K562 (cell line): ENCODE measurements around the gene PPP3R2. TPM values are rescaled to one million over a fixed set of nuclear protein-coding genes. Genes with fewer than 3 reads are reported as not detected.

ENCODE experiments used
- ATAC-seq: fragments of 200-7000 bp; cut with Tn5 transposase; 3 replicates; pipeline ENCODE4 v1.9.1; 2020; ENCODE audit warnings: moderate library complexity
- BruUV-seq: library from RNA; stranded (reverse); fragments of 400-500 nt; replicated peaks from 2 replicates; lab custom pipeline; 2021; lab: Mats Ljungman, UMichigan
- CTCF ChIA-PET: fragments of 300-600 bp; formaldehyde crosslinking; extraction: SDS; loops from one replicate; lab custom pipeline; 2021; ENCODE audit warnings: low intra/inter-chr PET ratio; lab: Yijun Ruan, JAX
- POLR2A ChIA-PET: fragments of 300-600, 350-650 bp; sonication (Branson Sonifier 250); formaldehyde crosslinking; extraction: SDS; loops from one replicate; lab custom pipeline; 2021; ENCODE audit warnings: antibody characterized with exemption, inconsistent platforms; lab: Yijun Ruan, JAX
- DNase-seq, 4 experiments: peaks; one replicate each; pipeline versions ENCODE4 v3.0.0 to v3.0.0-alpha.2; 2011 to 2018; ENCODE audit warnings: low spot score in 3 of 4, mixed read lengths in 3 of 4; ENCODE audit errors: extremely low read depth in 1 of 4
- FAIRE-seq: peaks from 2 replicates; lab custom pipeline; 2011; peaks lifted over from hg19 to GRCh38; lab: Jason Lieb, UNC
- H2AFZ ChIP-seq: 2 replicates; pipeline ENCODE4 v1.6.0; 2011; ENCODE audit warnings: low read depth, low read length, control low read depth, inconsistent platforms
- H3K27ac ChIP-seq: fragments of 200-600 bp; 3 replicates; pipeline ENCODE4 v1.8.0; 2011; ENCODE audit warnings: low read depth, mild to moderate bottlenecking, control low read depth, inconsistent platforms, low read length, moderate library complexity, mixed read lengths; ENCODE audit errors: extremely low read depth
- H3K27me3 ChIP-seq, 2 experiments: fragments of 300-600 bp in 1 of 2; 2 replicates in 1 of 2; 3 replicates in 1 of 2; pipeline versions ENCODE4 v1.6.0 to v1.8.0; 2011; ENCODE audit warnings: inconsistent platforms in 2 of 2, low read length in 2 of 2, mild to moderate bottlenecking in 1 of 2, mixed read lengths in 1 of 2, moderate library complexity in 1 of 2; ENCODE audit not compliant: control insufficient read depth in 2 of 2, insufficient read depth in 2 of 2
- H3K36me3 ChIP-seq: fragments of 300-600 bp; 3 replicates; pipeline ENCODE4 v1.8.0; 2011; ENCODE audit warnings: mild to moderate bottlenecking, low read length, inconsistent platforms; ENCODE audit not compliant: control insufficient read depth, insufficient read depth
- H3K4me1 ChIP-seq, 2 experiments: fragments of 200-600 bp in 1 of 2; replicated peaks in 1 of 2; 2 replicates in 1 of 2; 3 replicates in 1 of 2; pipeline versions ENCODE4 v1.5.1 to v1.8.0; 2011; ENCODE audit warnings: inconsistent platforms in 2 of 2, low read length in 2 of 2, mild to moderate bottlenecking in 1 of 2, mixed read lengths in 1 of 2, moderate library complexity in 1 of 2; ENCODE audit not compliant: control insufficient read depth in 2 of 2, insufficient read depth in 2 of 2
- H3K4me2 ChIP-seq: 2 replicates; pipeline ENCODE4 v1.6.1; 2011; ENCODE audit warnings: low read length, control low read depth, inconsistent platforms, mixed read lengths; ENCODE audit not compliant: insufficient read depth
- H3K4me3 ChIP-seq: fragments of 200-600 bp; sonication (generic), shearing (Covaris generic); 2 replicates; pipeline ENCODE4 v1.5.1; 2016; ENCODE audit warnings: control low read depth, inconsistent platforms
- H3K79me2 ChIP-seq: fragments of 200-600 bp; 3 replicates; pipeline ENCODE4 v1.8.0; 2011; ENCODE audit warnings: low read length, inconsistent platforms; ENCODE audit not compliant: control insufficient read depth, insufficient read depth
- H3K9ac ChIP-seq, 2 experiments: 2 replicates each; pipeline versions ENCODE4 v1.6.0 to v1.6.1; 2011; ENCODE audit warnings: low read depth in 2 of 2, low read length in 2 of 2, control low read depth in 1 of 2, inconsistent platforms in 1 of 2, mild to moderate bottlenecking in 1 of 2, mixed read lengths in 1 of 2; ENCODE audit not compliant: insufficient read depth in 1 of 2
- H3K9me1 ChIP-seq: one replicate; pipeline ENCODE4 v1.6.0; 2011; ENCODE audit warnings: inconsistent platforms, mild to moderate bottlenecking, low read length, moderate library complexity; ENCODE audit not compliant: control insufficient read depth, insufficient read depth
- H3K9me3 ChIP-seq: replicated peaks from 2 replicates; pipeline ENCODE4 v1.5.1; 2011; ENCODE audit warnings: low read depth, low read length, inconsistent platforms; ENCODE audit not compliant: control insufficient read depth, insufficient read depth
- H4K20me1 ChIP-seq: replicated peaks from 2 replicates; pipeline ENCODE4 v1.6.1; 2011; ENCODE audit warnings: low read length, inconsistent platforms, mixed read lengths; ENCODE audit not compliant: control insufficient read depth, insufficient read depth
- ATF3 ChIP-seq, 2 experiments: fragments of 450-650 bp in 1 of 2; sonication (generic) in 1 of 2; formaldehyde crosslinking in 1 of 2; IDR thresholded peaks in 1 of 2; conservative IDR thresholded peaks in 1 of 2; 2 replicates each; pipeline versions ENCODE4 v1.6.1 to v1.8.1; 2016 to 2023; ENCODE audit warnings: mild to moderate bottlenecking in 2 of 2, moderate library complexity in 2 of 2, inconsistent platforms in 1 of 2, missing genetic modification reagents in 1 of 2
- ATF7 ChIP-seq: fragments of 450-650 bp; IDR thresholded peaks from 2 replicates; pipeline ENCODE4 v1.7.1; 2014; ENCODE audit warnings: mild to moderate bottlenecking, moderate library complexity
- CEBPG ChIP-seq, 3 experiments: fragments of 200-800 bp in 1 of 3; sonication (Bioruptor generic) in 1 of 3; sonication (generic) in 1 of 3; formaldehyde crosslinking in 1 of 3; IDR thresholded peaks in 2 of 3; conservative IDR thresholded peaks in 1 of 3; 2 replicates each; pipeline versions ENCODE4 v1.6.1 to v1.8.0; 2016 to 2022; ENCODE audit warnings: missing compliant biosample characterization in 2 of 3, missing genetic modification characterization in 2 of 3, mild to moderate bottlenecking in 1 of 3, missing genetic modification reagents in 1 of 3
- EGR1 ChIP-seq: fragments of 450-650 bp; conservative IDR thresholded peaks from 2 replicates; pipeline ENCODE4 v1.6.1; 2017; ENCODE audit warnings: mild to moderate bottlenecking
- MIER1 ChIP-seq: fragments of 450-650 bp; IDR thresholded peaks from 2 replicates; pipeline ENCODE4 v1.6.1; 2016; ENCODE audit warnings: antibody characterized with exemption, mild to moderate bottlenecking, low read depth
- RB1 ChIP-seq: fragments of 450-650 bp; IDR thresholded peaks from 2 replicates; pipeline ENCODE4 v1.6.1; 2017; ENCODE audit warnings: low read depth, mild to moderate bottlenecking
- REST ChIP-seq, 2 experiments: fragments of 450-650 bp; formaldehyde crosslinking in 1 of 2; IDR thresholded peaks; 2 replicates each; pipeline versions ENCODE4 v1.4.0 to v1.6.1; 2014 to 2020; ENCODE audit warnings: mild to moderate bottlenecking in 2 of 2, borderline replicate concordance in 1 of 2, low read depth in 1 of 2
- RNF2 ChIP-seq: sonication (generic); IDR thresholded peaks from 2 replicates; pipeline ENCODE4 v1.6.1; 2016
- TRIM24 ChIP-seq, 2 experiments: fragments of 450-650 bp; IDR thresholded peaks; 2 replicates each; pipeline ENCODE4 v1.6.1; 2016
- ZBTB7A ChIP-seq: IDR thresholded peaks from 2 replicates; pipeline ENCODE4 v1.6.1; 2011; ENCODE audit warnings: low read depth, mild to moderate bottlenecking, low read length, moderate library complexity, borderline replicate concordance; ENCODE audit not compliant: control insufficient read depth
- ZNF197 ChIP-seq: fragments of 200-800 bp; sonication (Bioruptor generic); IDR thresholded peaks from 2 replicates; pipeline ENCODE4 v1.6.1; 2016; ENCODE audit warnings: low read depth, missing genetic modification characterization, missing compliant biosample characterization
- ZNF41 ChIP-seq: fragments of 250-450 bp; sonication (Bioruptor Pico); conservative IDR thresholded peaks from 2 replicates; pipeline ENCODE4 v1.4.0; 2020; ENCODE audit warnings: mild to moderate bottlenecking
- ZNF766 ChIP-seq: fragments of 200-800 bp; sonication (Bioruptor generic); conservative IDR thresholded peaks from 2 replicates; pipeline ENCODE4 v1.6.1; 2016; ENCODE audit warnings: missing genetic modification characterization, missing compliant biosample characterization
- WGBS: fragments of 100-300 bp; shearing (Covaris generic); methylation state at CpG from one replicate; pipeline ENCODE4 v1.1.6; 2016; ENCODE audit warnings: low coverage, mixed read lengths; ENCODE audit not compliant: insufficient coverage; ENCODE audit errors: missing lambda C conversion rate; 5-methylcytosine and 5-hydroxymethylcytosine counted together
- in situ Hi-C: fragments of 300-500 bp; cut with MboI; formaldehyde crosslinking; loops from 4 replicates; pipeline ENCODE4 v1.15.0; 2018; ENCODE audit warnings: inconsistent platforms, mixed read lengths
- intact Hi-C: fragments of 100-400 bp; cut with micrococcal nuclease; formaldehyde crosslinking; loops from 2 replicates; pipeline ENCODE4 v1.14.2; 2022
- polyA plus RNA-seq, 8 experiments: library from polyadenylated mRNA; depleted of rRNA in 4 of 8; stranded (reverse) in 5 of 8; unstranded in 3 of 8; fragments of >200 nt; fragmentation: Nextera tagmentation in 2 of 8; fragmentation: Illumina TruSeq in 1 of 8; extraction: Ambion mirVana in 2 of 8; extraction: Trizol in 1 of 8; gene quantifications; 2 replicates each; pipeline versions ENCODE4 v1.2.1 to v1.2.3, GENCODE V29; 2011 to 2014; ENCODE audit warnings: inconsistent platforms in 1 of 8, missing spikeins in 1 of 8
- total RNA-seq, 7 experiments: library from RNA; depleted of rRNA in 6 of 7; stranded (reverse); fragments of >200 nt in 6 of 7; fragmentation: Illumina TruSeq in 2 of 7; extraction: Trizol in 2 of 7; gene quantifications; 2 replicates each; pipeline versions ENCODE4 v1.2.1 to v1.2.3, GENCODE V29; 2011 to 2021; ENCODE audit warnings: low replicate concordance in 1 of 7

PPP3R2 gene
- total and polyA plus RNA-seq, 9 of the 15 experiments (the other 6 are each of a cell fraction or from before 2014, with no cell fraction given), result not detected

DNA sequence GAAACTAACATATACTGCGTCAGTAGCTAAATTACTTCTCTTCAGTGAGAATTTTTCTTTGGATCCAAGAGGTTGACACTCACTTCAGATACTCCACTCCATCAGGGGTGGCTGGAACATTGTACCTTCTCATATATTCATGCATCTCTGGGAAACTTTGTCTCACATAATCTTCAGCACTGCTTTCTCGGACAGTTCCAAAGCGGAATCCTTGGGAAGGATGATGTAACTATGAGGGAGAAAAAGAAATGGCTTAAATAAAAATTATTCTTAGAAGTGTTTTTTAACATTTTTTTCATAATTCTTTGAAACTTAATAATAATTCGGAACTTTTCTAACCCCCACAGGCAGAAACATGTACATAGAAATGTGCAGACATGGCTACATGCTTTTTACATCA lies 33.4 kb upstream of the PPP3R2 start:
- H3K9ac ChIP-seq, result no peak overlapping the region
- H3K36me3 ChIP-seq, result no peaks in the 10 kb centered on the region
- intact Hi-C loops, result no loop called here
- no peaks in the 10 kb centered on the region for H3K79me2 ChIP-seq
- H3K4me1 ChIP-seq, result no peaks in the 10 kb centered on the region
- H3K9me3 ChIP-seq, result no peaks in the 10 kb centered on the region
- H3K27me3 ChIP-seq, result no peaks in the 10 kb centered on the region
- no peak overlapping the region for H2AFZ ChIP-seq
- no peak overlapping the region for H3K4me3 ChIP-seq
- 2% methylated on average over 4 of the region's 4 CpGs for WGBS
- in situ Hi-C loops, result no loop called here
- H3K27ac ChIP-seq, result no peak overlapping the region
- FAIRE-seq, result no peak
- no peaks in the 10 kb centered on the region for H3K9me1 ChIP-seq
- H3K4me2 ChIP-seq, result no peak overlapping the region
- no peak for ATAC-seq
- ChIA-PET CTCF (no interaction called here), POLR2A (no interaction called here)
- no peak for DNase-seq
- H4K20me1 ChIP-seq, result no peaks in the 10 kb centered on the region
- BruUV-seq, result no TSS peak
- TF ChIP-seq ZNF766 (CRISPR knock-in tag) (peak; percentile 62; the same call in 1 of the 2 replicates), ZBTB7A (no peak), ATF7 (peak; percentile 21; the same call in 1 of the 2 replicates), CEBPG (CRISPR knock-in tag; IDR thresholded peaks at IDR 0.05) (peak; percentile 46; the same call in 1 of the 2 replicates), CEBPG (tag; conservative IDR thresholded peaks at IDR 0.05 in 1 of 2, IDR thresholded peaks at IDR 0.05 in 1 of 2) (peak in 1 of 2 experiments; percentile 62; a peak in 2 of 4 replicates), MIER1 (peak; percentile 74; the same call in 1 of the 2 replicates), ZNF41 (CRISPR knock-in tag) (no peak), REST (IDR thresholded peaks at IDR 0.05; ENCODE audit: borderline replicate concordance) (peak; percentile 97), REST (CRISPR knock-in tag; IDR thresholded peaks at IDR 0.05; ENCODE audit: low read depth) (peak; percentile 89), TRIM24 (IDR thresholded peaks at IDR 0.05) (peak; percentile 52 to 59; a peak in 2 of 4 replicates), ZNF197 (CRISPR knock-in tag) (peak; percentile 78; the same call in 1 of the 2 replicates), RB1 (no peak), RNF2 (no peak), EGR1 (no peak), ATF3 (IDR thresholded peaks at IDR 0.05) (peak; percentile 70), ATF3 (CRISPR knock-in tag; conservative IDR thresholded peaks at IDR 0.05) (no peak)
